PC-3 (cell line): ENCODE results near the gene SLC38A5. TPM values are rescaled to one million over a fixed set of nuclear protein-coding genes. Genes with fewer than 3 reads are reported as not detected.

ENCODE experiments used
- ATAC-seq: fragments of 200-7000 bp; cut with Tn5 transposase; 2 replicates; pipeline ENCODE4 v1.9.1; 2020; ENCODE audit warnings: mild to moderate bottlenecking, moderate library complexity
- BruUV-seq: library from RNA; stranded (reverse); fragments of 400-500 nt; replicated peaks from 2 replicates; lab custom pipeline; 2021; lab: Mats Ljungman, UMichigan
- CTCF ChIA-PET: fragments of 300-600 bp; sonication (Branson Sonifier 250); formaldehyde crosslinking; loops from one replicate; lab custom pipeline; 2022; ENCODE audit warnings: antibody characterized with exemption; lab: Charles Lee
- POLR2A ChIA-PET: fragments of 300-600 bp; sonication (Branson Sonifier 250); formaldehyde crosslinking; loops from one replicate; lab custom pipeline; 2022; ENCODE audit warnings: antibody characterized with exemption; ENCODE audit not compliant: unreplicated experiment; lab: Charles Lee
- DNase-seq: peaks from one replicate; pipeline ENCODE4 v3.0.0-alpha.2; 2015
- H2AFZ ChIP-seq: fragments of 300-600 bp; sonication (generic); 2 replicates; pipeline ENCODE4 v1.6.0; 2016; ENCODE audit warnings: antibody characterized with exemption, low read length
- H3F3A ChIP-seq: fragments of 300-600 bp; sonication (generic); one replicate; pipeline ENCODE4 v1.6.0; 2017; ENCODE audit warnings: antibody characterized with exemption, low read length, control low read depth, mild to moderate bottlenecking; ENCODE audit not compliant: unreplicated experiment
- H3K27ac ChIP-seq: fragments of 300-600 bp; sonication (generic); 2 replicates; pipeline ENCODE4 v1.5.1; 2016; ENCODE audit warnings: mild to moderate bottlenecking, low read length
- H3K27me3 ChIP-seq: fragments of 300-600 bp; sonication (generic); 2 replicates; pipeline ENCODE4 v1.6.1; 2016; ENCODE audit warnings: low read length, mixed read lengths
- H3K36me3 ChIP-seq: fragments of 300-600 bp; sonication (generic); 2 replicates; pipeline ENCODE4 v1.6.1; 2016; ENCODE audit warnings: low read depth, mixed run types, low read length, mixed read lengths
- H3K4me1 ChIP-seq: fragments of 300-600 bp; sonication (generic); 2 replicates; pipeline ENCODE4 v1.5.1; 2016; ENCODE audit warnings: low read length; ENCODE audit not compliant: insufficient read depth
- H3K4me2 ChIP-seq: fragments of 300-600 bp; sonication (generic); 2 replicates; pipeline ENCODE4 v1.6.0; 2016; ENCODE audit warnings: low read length
- H3K4me3 ChIP-seq: fragments of 300-600 bp; sonication (generic); 2 replicates; pipeline ENCODE4 v1.5.1; 2016; ENCODE audit warnings: mild to moderate bottlenecking, low read length, mixed read lengths
- H3K79me2 ChIP-seq: fragments of 300-600 bp; sonication (generic); 2 replicates; pipeline ENCODE4 v1.6.1; 2017; ENCODE audit warnings: low read length, mixed read lengths
- H3K9ac ChIP-seq: fragments of 300-600 bp; sonication (generic); 2 replicates; pipeline ENCODE4 v1.6.0; 2016; ENCODE audit warnings: mild to moderate bottlenecking, low read length
- H3K9me2 ChIP-seq: fragments of 300-600 bp; sonication (generic); replicated peaks from 2 replicates; pipeline ENCODE4 v1.6.1; 2016; ENCODE audit warnings: mixed run types, low read length, mixed read lengths
- H3K9me3 ChIP-seq: fragments of 300-600 bp; sonication (generic); 2 replicates; pipeline ENCODE4 v1.6.1; 2016; ENCODE audit warnings: low read length, mixed read lengths
- H4K20me1 ChIP-seq: fragments of 300-600 bp; sonication (generic); 2 replicates; pipeline ENCODE4 v1.6.1; 2016; ENCODE audit warnings: low read length, mixed read lengths
- EZH2 ChIP-seq: fragments of 300-600 bp; sonication (generic); IDR thresholded peaks from one replicate; pipeline ENCODE4 v1.6.1; 2017; ENCODE audit warnings: antibody characterized with exemption, mild to moderate bottlenecking, low read length; ENCODE audit not compliant: unreplicated experiment
- EZH2phosphoT487 ChIP-seq: fragments of 300-600 bp; sonication (generic); IDR thresholded peaks from 2 replicates; pipeline ENCODE4 v1.6.1; 2018; ENCODE audit warnings: mild to moderate bottlenecking, antibody characterized with exemption, low read length, borderline replicate concordance
- intact Hi-C: fragments of 100-400 bp; cut with micrococcal nuclease; formaldehyde crosslinking; loops from 2 replicates; pipeline ENCODE4 v1.9.0; 2023
- total RNA-seq: library from RNA; depleted of rRNA; stranded (reverse); fragments of >200 nt; gene quantifications from 2 replicates; pipeline ENCODE4 v1.2.3, GENCODE V29; 2014
- TF ChIP-seq, protein P1 (sequence below): fragments of 300-600 bp; sonication (generic); conservative IDR thresholded peaks from 2 replicates; pipeline ENCODE4 v1.5.1; 2017; ENCODE audit warnings: antibody characterized with exemption, low read depth, mild to moderate bottlenecking, low read length

Gene SLC38A5
- total RNA-seq, 1 experiment from 2014 or later = 2.4 TPM

DNA sequence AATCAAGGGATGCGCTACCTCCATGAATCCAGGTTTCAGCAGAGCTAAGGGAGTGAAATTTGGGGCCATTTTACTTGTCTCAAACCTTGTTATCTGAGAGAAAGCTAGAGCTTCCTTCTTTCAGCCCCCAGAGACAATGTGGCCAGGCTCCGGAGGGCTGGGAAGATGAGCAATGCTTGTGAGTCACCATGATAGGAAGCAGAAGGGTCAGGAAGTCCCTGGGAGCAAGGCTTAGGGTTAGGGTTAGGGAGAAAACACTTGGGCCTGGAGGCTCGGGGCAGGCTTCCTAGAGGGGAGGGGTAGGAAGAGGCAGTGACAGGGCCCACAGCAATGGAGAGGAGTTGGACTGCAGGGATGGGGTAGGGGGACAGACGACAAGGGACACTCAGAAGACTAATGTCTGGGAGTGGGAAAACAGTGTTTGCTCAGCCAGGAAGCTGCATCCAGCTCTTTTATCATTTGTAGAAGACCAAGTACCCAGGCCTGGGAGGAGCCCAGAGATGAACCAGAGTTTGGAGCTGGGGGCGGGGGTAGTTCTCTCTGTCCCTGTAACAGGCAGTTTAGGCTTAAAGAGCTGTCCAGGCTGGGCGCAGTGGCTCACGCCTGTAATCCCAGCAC, 22.3 kb upstream of the SLC38A5 start:
- H4K20me1 ChIP-seq = no peaks in the 10 kb centered on the region
- peak; percentile 40 for DNase-seq
- no peaks in the 10 kb centered on the region for H3F3A ChIP-seq
- no peaks in the 10 kb centered on the region for H3K9me2 ChIP-seq
- H3K4me2 ChIP-seq = peak overlapping the region; percentile 72
- peaks cover 49% of the 10 kb centered on the region for H3K4me1 ChIP-seq
- H3K27me3 ChIP-seq = no peaks in the 10 kb centered on the region
- CTCF ChIA-PET = no interaction called here
- no peaks in the 10 kb centered on the region for H3K79me2 ChIP-seq
- TF ChIP-seq EZH2 = no peak
- TF ChIP-seq EZH2phosphoT487 = no peak
- TF ChIP-seq, protein P1, sequence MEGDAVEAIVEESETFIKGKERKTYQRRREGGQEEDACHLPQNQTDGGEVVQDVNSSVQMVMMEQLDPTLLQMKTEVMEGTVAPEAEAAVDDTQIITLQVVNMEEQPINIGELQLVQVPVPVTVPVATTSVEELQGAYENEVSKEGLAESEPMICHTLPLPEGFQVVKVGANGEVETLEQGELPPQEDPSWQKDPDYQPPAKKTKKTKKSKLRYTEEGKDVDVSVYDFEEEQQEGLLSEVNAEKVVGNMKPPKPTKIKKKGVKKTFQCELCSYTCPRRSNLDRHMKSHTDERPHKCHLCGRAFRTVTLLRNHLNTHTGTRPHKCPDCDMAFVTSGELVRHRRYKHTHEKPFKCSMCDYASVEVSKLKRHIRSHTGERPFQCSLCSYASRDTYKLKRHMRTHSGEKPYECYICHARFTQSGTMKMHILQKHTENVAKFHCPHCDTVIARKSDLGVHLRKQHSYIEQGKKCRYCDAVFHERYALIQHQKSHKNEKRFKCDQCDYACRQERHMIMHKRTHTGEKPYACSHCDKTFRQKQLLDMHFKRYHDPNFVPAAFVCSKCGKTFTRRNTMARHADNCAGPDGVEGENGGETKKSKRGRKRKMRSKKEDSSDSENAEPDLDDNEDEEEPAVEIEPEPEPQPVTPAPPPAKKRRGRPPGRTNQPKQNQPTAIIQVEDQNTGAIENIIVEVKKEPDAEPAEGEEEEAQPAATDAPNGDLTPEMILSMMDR = no peak
- ATAC-seq = no peak; the same call in 1 of the 2 replicates
- H3K4me3 ChIP-seq = no peak overlapping the region
- no peaks in the 10 kb centered on the region for H3K9me3 ChIP-seq
- peak overlapping the region; percentile 44 for H3K9ac ChIP-seq
- H3K27ac ChIP-seq = peak overlapping the region; percentile 98
- POLR2A ChIA-PET = no interaction called here
- H3K36me3 ChIP-seq = peaks cover 5% of the 10 kb centered on the region; the same call in 1 of the 2 replicates
- no TSS peak for BruUV-seq
- intact Hi-C loops = no loop called here
- no peak overlapping the region for H2AFZ ChIP-seq

DNA sequence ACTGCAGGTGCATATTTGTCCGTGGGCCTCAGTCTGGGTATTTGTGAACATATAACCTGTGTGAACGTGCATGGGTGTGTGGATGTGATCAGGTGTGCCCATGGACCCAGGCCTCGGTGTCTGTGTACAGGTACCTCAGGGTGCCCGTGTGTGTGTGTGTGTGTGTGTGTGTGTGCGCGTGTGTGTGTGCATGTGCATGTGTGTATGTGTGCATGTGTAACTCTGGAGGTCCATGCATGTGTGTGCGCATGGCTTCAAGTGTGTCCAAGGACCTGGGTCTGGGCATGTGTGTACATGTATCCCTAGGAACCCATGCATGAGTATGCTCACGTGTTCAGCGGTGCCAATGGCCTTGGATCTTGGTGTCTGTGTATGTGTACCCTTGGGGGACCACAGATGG, 21.7 kb upstream of the SLC38A5 start:
- Histone ChIP-seq H3K36me3 (peaks cover 5% of the 10 kb centered on the region; the same call in 1 of the 2 replicates), H3K79me2 (no peaks in the 10 kb centered on the region), H3K9me2 (no peaks in the 10 kb centered on the region), H3K9ac (peak overlapping the region; percentile 44), H3K4me1 (peaks cover 53% of the 10 kb centered on the region), H3K27me3 (no peaks in the 10 kb centered on the region), H3K9me3 (no peaks in the 10 kb centered on the region), H3K27ac (peak overlapping the region; percentile 98), H4K20me1 (no peaks in the 10 kb centered on the region), H3F3A (no peaks in the 10 kb centered on the region), H3K4me2 (peak overlapping the region; percentile 72), H2AFZ (no peak overlapping the region), H3K4me3 (no peak overlapping the region)
- TF ChIP-seq, protein P1 = no peak
- TF ChIP-seq EZH2phosphoT487 = no peak
- TF ChIP-seq EZH2 = no peak
- ChIA-PET POLR2A (no interaction called here), CTCF (no interaction called here)
- BruUV-seq = no TSS peak
- ATAC-seq (no peak), DNase-seq (no peak)
- intact Hi-C loops = loop anchor here (2.0 kb wide), 1 partner anchor 17 kb away; no protein-coding TSS in a partner anchor

DNA sequence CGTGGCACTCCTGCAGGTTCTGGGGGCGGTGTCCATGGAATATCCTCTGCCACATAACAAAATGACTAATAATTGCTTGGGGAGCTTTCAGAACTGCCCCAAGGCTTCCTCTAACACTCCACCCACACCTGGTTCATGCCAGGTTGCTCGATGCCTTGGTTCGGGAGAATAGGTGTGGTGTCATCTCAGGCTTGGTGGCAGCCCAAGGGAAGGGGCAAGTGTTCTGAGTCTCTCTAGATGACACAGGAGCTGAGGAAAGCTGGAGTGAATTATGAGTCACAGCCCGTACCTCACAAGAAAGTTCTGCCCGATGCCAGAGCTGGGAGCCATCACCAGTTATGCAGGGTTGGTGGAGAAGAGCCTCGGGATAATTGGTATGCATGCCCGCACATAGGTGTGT, 20.6 kb upstream of the SLC38A5 start:
- DNase-seq (peak; percentile 90), ATAC-seq (peak; percentile 28)
- POLR2A ChIA-PET = interaction anchor here (0.6 kb wide), 1 partner anchor 1361 kb away, joined by 3 read pairs; no protein-coding TSS in a partner anchor

More for the DNA sequence above, 20.6 kb upstream of the SLC38A5 start:
- intact Hi-C loops = loop anchor here (2.0 kb wide), 1 partner anchor 16 kb away; no protein-coding TSS in a partner anchor
- peaks cover 55% of the 10 kb centered on the region for H3K4me1 ChIP-seq
- CTCF ChIA-PET = no interaction called here
- H3K4me2 ChIP-seq = peak overlapping the region; percentile 72
- peaks cover 11% of the 10 kb centered on the region for H3K36me3 ChIP-seq
- H3K79me2 ChIP-seq = no peaks in the 10 kb centered on the region
- H3K4me3 ChIP-seq = 0 out of 2 replicates have a peak overlapping the region, but pooled peaks have one; percentile 20
- H3K27me3 ChIP-seq = no peaks in the 10 kb centered on the region
- H3K9me2 ChIP-seq = no peaks in the 10 kb centered on the region
- H3K27ac ChIP-seq = peak overlapping the region; percentile 98
- BruUV-seq = no TSS peak
- no peaks in the 10 kb centered on the region for H3F3A ChIP-seq
- no peaks in the 10 kb centered on the region for H3K9me3 ChIP-seq
- TF ChIP-seq, protein P1 = no peak
- TF ChIP-seq EZH2phosphoT487 (no peak), EZH2 (no peak)
- no peaks in the 10 kb centered on the region for H4K20me1 ChIP-seq
- no peak overlapping the region for H2AFZ ChIP-seq
- H3K9ac ChIP-seq = peak overlapping the region; percentile 57
